HG02981 (cell line): ENCODE data around the gene NOLC1.

ENCODE experiments used
- ATAC-seq: cut with Tn5 transposase; IDR thresholded peaks from one replicate; pipeline ENCODE4 v1.9.1; 2021; ENCODE audit warnings: mild to moderate bottlenecking, moderate library complexity; ENCODE audit not compliant: unreplicated experiment

Gene NOLC1

DNA sequence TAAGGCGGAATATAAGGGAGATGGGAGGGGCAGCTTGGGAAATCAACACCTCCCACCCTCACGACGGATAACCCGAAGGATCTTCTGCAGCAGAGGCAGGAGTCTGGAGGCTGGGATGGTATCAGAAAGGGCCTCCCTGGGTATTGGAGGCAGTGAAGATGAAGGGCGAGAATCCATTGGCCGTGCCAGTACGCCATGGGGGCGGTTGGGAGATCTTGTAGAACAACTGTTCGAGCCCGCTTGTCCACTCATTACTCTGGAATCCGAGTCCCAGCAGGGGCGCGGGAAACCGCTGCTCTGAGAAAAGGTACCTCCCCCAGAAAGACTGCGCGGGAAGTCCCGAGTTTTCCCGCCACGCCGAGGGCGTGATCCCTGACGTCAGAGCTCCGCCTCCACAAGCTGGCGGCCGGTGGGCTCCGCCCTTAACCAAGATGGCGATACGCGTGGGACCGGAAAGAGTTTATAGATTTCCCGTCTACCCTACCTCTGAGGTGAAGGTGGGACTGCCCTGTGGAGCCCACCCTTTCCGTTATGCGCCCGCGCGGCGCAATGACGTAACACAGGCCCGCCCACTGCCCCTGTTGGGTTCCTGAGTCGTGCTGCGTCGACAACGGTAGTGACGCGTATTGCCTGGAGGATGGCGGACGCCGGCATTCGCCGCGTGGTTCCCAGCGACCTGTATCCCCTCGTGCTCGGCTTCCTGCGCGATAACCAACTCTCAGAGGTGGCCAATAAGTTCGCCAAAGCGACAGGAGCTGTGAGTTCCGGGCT, at the start of gene NOLC1:
NOLC1 (plus strand) TSS at position 616 of the 771 bp plus-strand sequence; CDS start at position 638, 22 bp downstream.
- ATAC-seq: peak; percentile 92

DNA sequence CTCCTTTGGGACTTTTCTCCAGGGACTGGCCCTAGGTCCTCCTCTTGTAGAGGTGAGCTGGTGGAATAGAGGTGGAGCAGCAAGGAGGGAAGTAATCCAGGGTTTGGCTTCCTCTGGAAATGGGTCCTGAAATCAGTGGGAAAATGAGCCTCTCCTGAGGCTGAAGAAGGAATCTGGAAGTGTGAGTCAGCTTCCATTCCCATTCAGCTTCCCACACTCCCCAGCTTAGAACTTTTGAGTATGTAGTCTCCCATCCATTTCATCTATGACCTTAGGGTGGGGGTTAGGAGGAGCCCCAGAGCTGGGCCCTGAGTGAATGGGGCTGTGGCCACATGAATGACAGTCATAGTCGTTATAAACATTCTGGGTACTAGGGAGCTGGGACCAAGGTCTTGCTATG, 49.8 kb upstream of the NOLC1 start:
- ATAC-seq: no peak

DNA sequence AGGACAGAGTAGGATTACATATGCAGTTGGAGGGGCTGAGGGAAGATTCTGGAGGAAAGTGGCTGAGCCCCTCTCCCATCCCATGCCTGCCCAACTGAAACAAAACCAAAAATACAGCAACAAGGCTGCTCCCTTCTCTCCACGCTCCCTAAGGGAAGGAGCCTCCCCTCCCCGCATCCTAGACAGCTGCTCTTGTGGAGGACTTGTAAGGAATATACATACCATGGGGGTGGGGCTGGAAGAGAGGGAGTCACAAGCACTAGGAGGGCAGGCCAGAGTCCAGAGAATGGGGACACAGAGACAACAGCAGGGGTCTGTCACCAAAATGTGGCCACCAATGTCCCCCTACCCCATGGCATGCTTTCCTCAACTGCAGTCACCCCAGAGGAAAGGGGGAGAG, 45.2 kb upstream of the NOLC1 start:
- no peak for ATAC-seq

DNA sequence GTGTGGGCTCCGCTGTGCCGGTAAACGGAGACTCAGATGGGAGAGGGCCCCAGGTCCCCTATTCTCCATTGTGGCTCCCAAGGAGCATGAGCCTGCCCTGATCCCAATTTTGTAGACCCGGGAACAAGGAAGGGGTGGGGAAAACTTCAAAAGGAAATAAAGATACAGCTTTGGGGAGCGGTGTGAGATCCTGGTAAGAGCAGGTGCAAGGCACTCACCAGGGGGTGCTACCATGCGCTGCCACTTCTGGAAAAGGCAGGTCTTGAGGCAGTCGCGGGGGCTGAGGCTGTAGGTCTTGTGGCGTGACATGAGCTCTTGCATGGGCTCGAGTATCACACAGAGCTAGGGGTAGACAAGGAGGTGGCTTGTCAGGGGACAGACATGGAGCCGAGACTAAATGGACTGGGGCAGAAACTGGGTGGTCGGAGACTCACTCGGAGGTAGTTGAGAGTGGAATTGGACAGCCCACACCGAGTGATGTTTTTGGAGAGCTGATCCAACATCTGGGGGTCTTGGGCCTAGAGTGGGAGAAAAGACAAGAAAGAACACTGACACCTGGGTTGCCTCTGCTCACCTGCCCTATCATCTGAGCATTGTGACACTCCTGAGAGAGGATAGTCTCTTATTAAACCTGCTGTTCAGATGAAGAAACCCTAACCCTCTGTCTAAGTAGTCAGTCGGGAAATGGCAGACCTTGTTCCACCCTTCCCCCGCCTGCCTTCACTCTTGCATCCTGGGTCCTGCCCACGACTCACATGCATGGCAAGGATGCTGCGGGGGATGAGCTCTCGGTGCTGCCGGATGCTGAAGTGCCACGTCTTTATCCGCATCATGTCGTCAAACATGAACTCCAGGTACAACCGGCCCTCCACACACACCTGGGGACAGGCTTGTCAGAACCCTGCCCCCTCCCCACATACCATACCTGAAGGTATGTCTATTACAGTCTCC, 42.7 kb upstream of the NOLC1 start:
- no peak for ATAC-seq

DNA sequence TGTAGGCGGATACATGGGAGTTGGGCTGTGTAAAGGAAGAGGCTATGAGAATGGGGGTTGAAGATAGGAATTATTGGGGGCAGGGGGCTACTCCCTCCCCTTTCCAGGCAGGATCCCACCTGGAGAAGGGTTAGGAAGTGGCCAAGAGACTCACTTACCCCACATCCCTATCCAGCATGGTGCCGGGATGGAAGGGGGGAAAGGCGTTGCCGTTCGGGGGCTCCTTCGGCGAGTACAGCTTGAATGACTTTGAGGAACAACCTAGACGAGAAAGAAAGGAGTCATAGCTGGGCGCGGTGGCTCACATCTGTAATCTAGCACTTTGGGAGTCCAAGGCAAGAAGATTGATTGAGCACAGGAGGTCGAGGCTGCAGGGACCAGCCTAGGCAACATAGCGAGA, 40.9 kb upstream of the NOLC1 start:
- ATAC-seq: no peak

DNA sequence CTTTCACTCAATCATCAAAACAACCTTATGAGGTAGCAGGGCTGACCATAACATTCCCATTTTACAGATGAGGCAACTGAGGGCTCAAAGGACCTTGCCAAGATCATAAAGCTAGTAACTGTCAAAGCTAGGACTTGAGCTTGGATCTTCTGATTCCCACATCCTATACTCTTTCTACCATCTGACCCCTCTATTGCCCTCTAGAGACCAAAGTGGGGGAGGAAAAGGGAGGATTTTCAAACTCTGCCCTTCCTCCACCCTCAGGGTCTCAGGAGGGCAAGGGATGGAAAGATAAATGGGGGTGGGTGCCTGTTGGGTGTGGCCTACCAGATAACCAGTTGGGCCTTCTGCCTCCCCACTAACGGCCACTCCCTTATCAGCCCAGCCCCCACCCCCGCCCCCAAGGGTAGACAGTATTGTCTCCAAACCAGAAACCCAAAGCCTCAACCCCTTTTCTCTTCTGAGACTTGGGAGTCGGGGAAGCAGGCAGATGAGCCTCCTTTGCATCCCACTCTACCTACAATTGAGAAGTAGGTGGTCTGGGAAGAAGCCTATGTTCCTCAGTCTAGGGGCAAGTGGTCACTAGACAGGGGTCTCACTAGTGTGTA, 39.9 kb upstream of the NOLC1 start:
- ATAC-seq: no peak

DNA sequence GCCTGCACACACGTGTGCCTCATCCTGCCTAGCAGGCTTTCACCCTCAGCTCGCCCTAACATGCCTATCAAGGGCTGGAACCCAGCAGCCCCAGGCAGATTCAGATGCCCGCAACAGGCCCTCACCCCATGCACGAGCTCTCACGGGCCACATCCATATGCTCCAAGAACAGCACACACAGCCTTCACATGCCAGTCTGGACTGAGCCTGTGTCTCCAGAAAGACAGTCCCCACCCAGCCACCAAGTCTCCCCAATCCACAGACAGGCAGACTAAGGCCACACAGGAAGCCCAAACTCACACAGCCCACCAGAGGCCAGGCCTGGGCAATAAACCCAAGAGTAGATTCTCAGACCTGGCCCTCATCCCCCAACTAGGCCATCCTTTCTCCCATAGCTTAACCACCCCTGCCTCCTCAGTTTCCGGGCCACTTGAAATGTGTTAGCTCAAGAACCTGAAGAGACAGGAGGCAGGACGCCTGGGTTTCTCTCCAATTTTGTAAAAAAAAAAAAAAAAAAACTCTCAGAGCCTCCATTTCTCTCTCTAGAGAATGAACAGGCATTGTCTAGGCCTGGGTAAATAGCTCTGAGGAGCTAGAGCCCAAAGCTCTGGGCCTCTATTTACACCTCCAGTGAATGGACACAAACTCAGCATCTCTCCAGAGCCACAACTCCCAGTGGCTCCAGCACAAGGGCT, 38.8 kb upstream of the NOLC1 start:
- no peak for ATAC-seq

DNA sequence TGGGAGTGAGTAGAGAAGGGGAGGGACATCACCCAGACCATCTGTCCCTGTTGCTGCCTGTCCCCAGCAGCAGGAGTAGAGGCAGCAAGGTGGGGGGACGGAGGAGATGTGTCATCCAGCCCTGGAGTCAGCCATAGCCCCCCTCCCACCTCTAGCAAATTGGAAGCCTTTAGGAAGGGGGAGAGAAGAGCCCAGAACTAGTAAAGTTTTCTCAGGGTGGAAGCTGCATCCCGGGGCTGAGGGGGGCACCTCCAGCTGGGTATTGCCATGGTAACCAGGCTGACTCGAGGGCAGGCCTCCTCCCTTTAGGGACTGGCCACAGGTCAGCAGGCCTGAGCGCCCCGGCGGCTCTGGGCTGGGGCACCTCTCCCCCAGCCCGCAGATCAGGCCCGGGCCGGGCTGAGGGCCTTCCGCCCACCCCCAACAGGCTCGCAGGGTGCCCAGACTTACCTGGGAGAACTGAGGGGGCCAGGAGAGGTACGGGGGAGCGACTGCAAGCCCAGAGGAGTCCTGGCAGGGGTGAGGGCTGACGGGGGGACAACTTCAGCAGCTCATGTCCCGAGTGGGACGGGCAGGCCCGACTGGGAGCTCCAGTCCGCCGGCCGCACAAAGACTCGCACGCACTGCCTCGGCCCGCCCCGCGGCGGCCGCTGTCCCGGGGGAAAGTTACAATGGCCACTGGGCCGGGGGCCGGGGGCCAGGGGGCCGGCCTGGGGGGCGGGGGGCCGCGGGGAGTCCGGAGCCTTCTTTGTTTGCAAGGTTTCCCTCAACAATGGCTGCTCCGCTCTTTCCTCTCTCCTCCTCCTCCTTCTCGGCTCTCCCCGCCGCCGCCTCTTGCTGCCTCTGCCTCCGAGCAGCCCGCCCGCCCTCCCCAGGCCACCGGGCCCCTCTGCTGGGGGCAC, 38.0 kb upstream of the NOLC1 start:
- ATAC-seq: peak; percentile 29

DNA sequence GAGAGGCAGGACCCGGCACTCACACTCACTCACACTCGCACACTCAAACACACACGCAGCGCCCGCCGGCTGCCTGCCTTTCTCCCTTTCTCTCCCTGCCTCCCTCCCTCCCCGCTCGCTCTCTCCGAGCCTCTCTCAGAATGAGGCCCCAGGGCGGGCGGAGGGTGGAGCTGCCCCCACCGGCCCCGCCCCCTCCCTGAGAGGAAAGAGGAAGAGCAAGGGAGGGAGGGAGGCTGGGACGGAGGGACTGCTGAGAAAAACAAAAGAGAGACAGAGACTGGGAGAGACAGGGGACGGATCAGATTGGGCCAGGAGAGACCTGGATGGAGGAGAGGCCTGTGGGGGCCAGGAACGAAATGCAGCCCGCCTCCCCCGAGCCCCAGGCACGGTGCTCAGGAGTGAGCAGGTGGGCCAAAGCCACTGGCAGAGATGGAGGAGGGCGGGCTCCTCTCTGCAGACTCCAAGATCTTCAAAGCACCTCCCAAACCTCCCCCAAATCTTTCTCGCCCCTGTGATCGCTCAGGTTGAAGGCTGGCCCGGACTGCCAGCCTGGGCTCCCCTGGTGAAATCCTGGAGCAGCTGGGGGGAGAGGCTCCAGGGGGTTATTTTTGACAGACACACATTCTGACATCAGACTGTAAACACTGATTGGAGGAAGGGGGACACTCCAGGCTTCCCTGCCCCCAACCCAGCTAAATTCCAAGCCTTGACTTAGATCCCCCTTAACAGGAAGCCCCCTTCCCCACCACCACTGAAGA, 37.1 kb upstream of the NOLC1 start:
- ATAC-seq: peak; percentile 63

DNA sequence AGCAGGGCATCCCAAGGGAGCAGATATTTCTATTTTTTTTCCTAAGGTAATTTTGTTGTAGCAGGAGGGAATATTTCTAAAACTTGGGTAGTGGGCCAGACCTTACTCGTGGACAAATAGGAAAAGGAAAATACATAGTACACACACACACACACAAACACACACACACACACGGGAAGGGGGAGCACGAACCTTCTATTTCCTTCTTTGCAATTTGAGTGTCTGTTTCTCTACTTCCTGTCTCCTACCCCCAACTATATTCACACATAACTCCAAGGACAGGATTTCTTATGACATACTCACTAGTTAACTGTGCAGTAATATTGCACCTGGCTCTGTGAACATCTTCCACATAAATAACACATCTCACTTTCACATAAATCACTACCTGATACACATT, 36.4 kb upstream of the NOLC1 start:
- ATAC-seq: no peak

DNA sequence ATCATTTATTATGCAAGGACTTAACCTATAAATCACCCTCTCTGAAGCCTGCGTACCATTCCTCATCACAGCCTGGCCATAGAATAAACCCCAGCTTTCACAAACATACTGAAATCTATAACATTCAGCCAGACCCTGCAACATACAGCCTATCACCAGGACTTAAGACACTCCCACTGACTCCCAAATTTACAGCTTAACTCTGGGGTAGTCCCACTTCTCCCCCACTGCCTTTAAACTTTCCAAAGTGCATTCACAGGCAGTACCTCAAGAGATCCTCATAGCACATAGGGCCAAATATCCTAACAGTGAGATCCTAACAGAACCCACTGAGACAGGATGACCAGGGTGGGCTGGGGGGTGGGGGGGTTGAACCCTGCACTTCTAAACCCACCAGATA, 35.5 kb upstream of the NOLC1 start:
- ATAC-seq: no peak

DNA sequence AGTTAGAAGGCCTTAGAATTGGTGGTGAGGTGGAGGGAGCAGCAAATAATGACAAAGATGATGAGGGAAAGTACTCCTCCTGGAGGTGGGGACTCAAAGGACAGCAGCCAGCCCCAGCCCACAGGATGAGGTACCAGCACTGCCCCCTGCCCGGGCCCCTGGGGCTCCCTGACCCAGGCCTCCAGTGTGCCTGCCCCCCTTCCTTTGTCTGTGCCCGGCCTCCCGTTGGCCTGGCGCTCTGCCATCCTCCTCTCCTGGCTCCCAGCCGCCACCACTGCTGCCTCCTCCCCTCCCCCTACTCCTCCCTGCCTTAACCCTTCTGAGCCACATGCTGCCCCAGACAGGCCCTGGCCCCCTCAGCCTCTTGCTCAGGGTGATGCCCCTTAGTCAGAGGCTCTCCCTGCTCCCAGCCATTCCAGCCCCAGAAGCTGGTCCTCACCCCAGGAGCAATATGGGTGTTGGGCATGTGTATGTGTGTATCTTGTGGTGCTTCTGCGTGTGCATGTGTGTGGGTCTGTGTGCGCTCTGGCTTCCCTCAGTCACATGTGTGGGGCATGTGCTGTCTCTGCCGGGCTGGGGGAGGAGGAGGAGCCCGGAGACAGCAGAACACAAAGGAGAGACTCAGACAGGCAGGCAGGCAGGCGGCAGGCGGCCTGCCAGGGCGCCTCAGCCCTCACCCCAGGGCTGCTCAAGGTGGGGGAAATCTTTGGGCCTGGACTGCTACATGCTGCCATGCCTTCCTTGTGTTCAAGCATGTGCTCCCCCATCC, 34.6 kb upstream of the NOLC1 start:
- no peak for ATAC-seq

DNA sequence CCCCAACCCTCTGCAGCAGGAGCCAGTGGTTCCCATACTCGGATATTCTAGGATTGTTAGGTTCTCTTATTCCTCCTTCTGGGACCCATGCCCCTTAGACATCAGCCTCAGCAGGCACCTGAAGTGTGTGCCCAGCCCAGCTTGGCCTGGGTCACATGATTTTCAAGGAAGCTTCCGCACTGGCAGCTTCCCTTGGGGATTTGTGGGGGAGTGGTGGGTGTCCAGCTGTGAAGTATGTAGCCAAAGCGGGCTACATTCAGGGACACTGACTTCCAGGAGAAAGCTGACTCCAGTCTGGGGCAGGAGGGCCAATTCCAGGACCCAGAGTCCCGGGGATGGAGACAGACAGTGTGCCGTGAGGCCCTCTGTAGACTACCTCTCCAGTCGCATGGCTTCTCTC, 33.3 kb upstream of the NOLC1 start:
- no peak for ATAC-seq

DNA sequence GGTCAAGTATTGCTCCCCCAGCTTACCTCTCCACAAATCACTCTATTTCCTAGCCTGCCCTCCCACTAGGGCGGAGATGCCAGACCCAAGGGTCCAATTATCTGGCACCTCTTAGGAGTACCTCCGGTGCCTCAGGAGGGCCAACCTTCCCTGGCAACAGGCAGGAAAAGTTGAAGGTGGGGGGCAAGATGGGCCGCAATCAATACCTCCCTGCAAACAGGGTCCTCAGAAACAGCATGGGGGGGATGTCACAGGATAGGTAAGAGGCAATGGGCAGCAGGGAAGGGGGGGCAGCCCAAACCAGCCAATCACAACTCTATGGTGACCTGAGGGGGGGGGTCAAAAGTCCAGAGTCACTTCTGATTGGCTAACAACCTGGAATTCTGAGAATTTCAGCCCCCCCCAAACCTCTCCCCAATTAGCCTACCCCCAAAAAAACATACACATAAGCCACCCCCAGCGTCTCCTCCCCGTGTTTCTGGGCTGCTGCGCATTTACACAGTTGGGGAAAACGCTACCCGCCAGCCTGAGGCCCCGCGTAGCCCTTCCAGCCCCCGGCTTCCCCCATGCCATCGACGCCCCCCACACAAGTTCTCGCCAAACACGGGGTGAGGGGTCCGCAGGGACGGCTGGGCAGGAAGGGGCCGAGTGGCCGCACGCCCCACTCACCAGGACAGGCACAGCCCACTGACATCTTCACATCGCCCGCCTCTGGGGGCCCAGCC, 32.6 kb upstream of the NOLC1 start:
- no peak for ATAC-seq

DNA sequence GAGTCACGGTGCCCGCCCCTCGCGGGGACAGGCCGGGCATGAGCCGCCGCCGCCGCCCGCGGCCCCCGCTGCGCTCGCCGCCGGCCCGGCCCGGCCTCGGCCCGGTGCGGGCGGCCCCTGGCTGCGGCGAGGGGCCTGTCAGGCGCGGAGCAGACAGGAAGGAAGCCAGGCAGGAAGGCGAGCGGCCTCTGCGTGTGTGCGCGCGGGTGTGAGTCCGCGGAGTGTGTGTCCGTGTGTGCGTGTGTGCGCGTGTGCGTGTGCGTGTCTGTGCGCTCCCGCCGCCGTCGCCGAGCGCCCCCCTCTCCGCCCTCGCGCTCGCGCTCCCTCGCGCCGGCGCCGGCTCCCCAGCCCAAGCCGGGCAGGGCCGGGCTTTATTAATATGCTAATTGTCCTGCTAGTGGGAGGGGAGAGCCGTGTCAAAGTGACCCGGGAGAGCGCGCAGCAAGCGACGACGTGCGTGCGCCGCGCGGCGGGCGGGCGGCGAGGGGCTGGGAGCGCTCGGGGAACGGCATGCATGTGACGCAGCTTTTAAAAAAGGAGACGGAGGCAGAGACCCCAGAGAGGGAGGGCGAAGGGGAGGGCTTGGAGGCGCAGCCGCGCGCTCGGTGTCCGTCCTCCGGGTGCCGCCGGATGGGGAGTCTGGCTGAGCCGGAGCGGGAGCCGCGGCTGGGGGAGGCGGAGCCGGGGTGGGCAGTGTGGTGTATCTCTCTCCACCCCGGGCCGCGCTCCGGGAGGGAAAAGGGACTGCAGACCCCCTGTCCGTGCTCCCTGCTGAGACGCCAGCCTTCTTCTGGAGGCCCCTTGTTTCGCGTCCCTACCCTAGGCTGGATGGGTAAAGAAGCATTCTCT, 31.8 kb upstream of the NOLC1 start, which contains the start of gene LDB1:
LDB1 (minus strand) TSS at position 227 of the 849 bp plus-strand sequence. CDS start 258 bp downstream, outside the sequence.
- ATAC-seq: peak; percentile 56

DNA sequence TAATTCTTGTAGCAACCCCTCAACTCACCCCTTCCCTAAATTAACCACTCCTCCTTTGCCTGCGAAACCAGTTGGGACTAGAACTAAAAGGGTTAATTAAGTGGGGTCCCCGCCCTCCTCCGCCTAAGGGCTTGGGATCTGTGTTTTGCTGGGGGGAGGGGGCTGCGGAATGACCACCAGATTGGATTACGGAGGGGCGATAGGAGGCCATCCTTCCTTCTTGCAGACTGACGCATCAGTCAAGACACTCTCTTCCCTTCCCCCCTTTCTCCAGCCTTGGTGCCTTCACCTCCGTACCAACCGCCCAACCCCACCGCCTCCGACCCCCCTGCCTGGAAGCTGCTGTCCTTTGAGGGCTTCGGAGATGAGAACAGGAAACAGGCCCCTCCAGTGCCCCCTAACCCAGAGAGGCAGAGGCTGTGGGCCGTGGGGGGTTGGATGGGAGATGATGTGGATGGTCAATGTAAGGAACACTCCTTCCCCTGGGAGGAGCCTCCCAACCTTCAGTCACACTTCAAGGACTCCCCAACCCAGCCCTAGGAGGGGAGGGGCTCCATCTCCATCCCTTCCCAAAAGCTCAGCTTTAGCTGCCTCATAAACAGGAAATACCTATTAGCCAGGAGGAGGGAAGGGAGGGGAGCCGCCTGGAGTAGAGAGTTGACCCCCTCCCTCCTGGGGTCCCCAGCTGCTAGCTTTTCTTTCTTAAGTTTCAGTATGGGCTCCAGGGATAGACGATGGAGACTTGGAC, 31.0 kb upstream of the NOLC1 start:
- ATAC-seq: no peak
